Inferior parietal cortex (tissue), 1 donor: ENCODE results near the gene RNLS.

Experiments
- DNase-seq: peaks from one replicate; pipeline ENCODE4 v3.0.0-alpha.2; 2016; ENCODE audit errors: extremely low spot score

The RNLS gene

DNA sequence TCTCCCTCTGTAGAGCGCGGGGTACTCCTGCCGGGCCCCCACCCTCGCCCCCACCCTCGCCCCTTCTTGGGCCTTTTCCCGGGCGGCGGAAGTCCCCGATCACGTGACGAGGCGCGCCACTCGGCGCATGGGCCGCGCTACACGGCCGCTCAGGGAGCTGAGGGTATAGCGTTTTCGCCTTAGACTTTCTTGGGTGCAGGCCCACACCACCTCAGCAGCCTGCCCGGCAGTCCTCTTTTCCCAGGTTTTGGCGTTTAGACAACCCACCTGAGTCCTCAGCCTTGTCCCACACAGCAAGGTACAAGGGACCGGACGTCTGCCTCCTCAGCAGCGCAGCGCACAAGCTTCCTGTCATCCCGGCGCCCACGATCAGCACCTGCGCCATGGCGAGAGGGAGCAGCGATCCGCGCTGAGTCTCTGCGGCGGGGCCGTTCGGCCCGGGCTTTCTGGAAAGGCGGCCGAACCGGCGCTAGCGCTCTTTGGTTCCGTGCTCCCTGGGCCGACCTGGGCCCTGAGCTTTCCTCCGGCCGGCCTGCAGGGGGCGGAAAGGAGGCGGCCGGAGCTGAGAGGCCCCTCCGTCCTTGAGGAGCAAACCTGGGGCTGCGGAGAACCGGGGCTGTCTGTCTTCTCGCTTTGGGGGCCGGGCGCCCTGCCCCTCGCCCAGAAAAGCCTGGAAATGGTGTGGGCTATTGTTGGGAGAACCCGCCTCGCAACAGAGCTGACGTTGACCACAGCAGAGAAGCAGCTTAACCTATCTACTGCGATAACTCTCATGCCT, at the start of gene RNLS:
Gene RNLS (minus strand): TSS at position 513 of the 778 bp plus-strand sequence.
- peak; percentile 79 for DNase-seq

DNA sequence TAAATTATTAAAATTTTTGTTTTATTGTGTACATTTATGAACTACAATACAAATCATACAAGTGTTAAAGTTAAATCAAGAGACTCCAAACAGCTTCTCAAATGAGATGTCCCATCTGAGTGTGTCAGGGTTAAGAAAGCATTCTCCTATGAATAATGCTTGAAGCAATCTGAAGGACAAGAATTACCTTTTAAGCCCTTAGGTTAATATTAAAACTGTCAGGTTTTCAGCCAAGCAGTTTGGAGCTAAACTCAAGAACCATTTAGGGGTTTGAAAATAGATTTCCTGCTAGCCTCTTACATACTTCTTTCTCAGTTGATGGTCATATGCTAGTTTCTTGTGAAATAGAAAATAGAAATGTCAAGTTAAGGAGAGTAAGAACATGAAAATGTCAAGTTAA, 41.7 kb upstream of the RNLS start:
- DNase-seq: no peak

GRCh38 chr10:88623835-88624234, 40.7 kb upstream of the RNLS start:
- no peak for DNase-seq

DNA sequence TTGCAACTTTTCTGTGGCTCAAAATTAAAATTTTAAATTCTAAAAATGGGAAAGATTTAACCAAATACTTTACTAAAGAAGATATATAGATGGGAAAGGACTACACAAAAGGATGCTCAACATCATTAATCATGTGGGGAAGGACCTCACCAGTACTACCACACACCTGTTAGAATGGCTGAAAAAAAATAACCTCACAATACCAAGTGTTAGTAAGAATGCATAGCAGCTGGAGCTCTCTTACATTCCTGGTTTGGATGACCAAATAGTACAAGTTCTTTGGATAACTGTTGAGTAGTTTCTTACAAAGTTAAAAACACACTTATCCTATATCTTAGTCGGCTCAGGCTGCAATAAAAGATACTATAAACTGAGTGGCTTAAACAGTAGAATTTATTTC, 37.3 kb upstream of the RNLS start:
- DNase-seq: no peak

GRCh38 chr10:88618496-88618895, 35.4 kb upstream of the RNLS start:
- no peak for DNase-seq

- no peak for DNase-seq
Observed at GRCh38 chr10:88617772-88618300, 34.7 kb upstream of the RNLS start.

DNA sequence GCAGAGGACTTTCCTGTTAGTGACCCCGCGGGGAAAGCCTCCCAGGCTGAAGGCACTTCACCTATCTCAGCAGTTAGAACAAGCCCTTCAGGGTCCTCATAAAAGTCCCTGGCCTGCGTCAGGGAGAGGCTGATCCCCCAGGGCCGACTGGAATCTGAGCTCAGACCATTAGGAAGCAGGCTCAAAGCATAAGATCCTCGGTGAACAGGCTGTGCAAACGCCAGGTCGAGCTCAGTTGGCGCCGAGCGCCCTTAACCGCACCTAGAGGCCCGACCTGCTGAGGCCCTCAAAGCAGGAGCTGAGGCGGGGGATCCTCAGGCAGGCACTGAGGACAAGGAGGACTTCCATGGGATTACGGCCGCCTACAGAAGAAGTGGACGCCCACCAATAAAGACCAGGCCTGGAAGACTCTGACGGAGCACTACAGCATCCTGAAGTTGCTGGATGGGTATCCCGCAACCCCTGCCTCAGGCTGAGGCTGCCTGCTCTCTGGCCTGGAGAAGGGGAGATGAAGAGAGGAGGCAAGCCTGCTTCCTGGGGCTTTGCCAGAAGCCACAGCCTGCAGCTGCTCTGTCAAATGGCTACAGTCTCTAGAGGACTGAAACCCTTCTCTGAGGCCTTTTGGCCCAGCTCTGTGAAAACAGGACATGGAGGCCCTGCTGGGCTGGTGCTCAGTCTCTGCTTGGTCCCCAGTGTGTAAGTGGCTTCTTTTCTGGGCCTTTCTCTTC, 33.3 kb upstream of the RNLS start:
- no peak for DNase-seq

- no peak for DNase-seq
Observed at GRCh38 chr10:88608780-88609179, 25.7 kb upstream of the RNLS start.

DNA sequence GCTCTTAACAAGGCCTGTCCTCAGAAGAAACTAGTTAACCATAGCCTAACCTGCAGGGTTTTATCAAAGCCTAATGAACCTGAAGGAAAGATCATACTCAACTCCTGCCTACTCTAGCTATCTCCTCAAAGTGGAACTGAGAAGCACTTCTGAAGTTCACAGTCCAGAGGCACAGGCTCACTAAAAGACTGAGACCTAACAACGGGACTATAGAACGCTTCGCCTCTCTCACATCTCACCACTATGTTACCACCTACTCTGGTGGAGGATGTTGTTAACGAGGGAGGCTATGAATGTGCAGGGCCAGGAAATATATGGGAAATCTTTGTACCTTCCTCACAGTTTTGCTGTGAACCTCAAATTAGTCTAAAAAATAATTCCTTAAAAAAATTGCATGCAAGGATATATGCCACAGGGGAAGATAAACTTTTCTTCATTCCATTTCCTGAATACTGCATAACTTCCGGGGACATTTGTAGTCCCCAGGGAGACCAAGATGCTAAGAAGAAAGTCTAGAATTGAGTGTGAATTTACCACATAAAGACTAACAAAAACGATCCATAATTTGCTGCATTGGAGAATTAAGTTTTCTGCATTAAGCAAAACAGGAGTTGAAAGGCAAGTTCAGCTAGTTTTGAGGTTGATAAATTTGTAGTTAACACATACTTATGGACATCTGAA, 25.1 kb upstream of the RNLS start:
- no peak for DNase-seq

DNA sequence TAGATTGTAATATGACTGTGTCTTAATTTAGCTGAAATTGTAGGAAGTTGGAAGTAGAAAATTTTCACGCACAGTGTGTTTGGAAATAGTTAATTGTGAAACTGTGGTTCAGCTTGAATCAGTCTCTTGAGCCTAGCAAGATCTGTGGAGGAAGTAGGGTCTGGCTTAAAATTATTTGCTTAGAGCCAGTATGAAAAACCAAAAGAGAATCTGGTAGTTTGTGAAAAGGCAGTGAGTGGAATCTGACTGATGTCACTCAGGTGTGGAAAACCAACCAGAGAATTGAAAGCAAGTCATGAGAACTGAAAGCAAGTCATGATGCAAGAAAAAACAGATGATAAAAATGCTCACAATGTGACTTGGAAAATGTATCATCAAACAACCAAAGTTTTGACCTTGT, 14.9 kb upstream of the RNLS start:
- no peak for DNase-seq

GRCh38 chr10:88594482-88594881, 11.4 kb upstream of the RNLS start:
- DNase-seq: no peak

DNA sequence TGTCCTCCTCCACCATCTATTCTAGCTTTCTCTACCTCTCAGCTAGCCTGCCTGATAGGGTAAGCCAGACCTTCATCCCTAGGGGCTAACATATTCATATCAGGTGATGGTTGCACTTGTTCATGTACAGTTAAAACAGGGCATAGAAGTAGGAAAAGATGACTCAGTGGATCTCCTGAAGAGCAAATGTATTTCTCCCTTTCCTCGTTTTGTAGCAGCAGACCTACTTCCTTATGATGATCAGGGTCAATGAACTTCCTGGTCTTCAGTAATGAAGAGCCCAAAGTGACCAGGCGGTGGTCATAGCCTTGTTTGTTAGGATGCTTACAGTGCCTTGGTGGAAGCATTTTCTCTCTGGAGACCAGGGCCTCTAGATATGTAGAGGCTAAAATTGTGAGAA, 9.8 kb upstream of the RNLS start:
- DNase-seq: no peak

- no peak for DNase-seq
Observed at GRCh38 chr10:88592381-88592780, 9.3 kb upstream of the RNLS start.

DNA sequence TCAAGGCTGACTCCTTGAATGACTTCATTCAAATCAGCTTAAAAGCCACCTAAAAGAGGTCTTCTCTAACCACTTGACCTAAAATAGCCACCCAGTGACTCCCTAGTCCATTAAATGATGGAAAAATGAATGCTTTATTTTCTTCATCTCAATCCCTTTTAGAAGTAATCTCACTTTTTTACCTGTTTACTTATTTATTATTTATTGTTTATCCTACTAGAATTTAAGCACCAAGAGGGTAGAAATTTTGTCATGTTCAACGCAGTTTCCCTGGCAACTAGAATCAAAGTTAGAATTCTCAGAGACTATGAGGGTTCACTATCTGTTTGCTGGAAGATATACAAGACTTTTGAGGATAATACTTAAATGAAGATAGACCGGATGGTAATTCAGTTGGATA, 3.3 kb upstream of the RNLS start, which contains the start of gene LIPJ:
Gene LIPJ (plus strand): TSS at position 301 of the 400 bp plus-strand sequence. CDS start 3,926 bp downstream, outside the sequence.
- no peak for DNase-seq

DNA sequence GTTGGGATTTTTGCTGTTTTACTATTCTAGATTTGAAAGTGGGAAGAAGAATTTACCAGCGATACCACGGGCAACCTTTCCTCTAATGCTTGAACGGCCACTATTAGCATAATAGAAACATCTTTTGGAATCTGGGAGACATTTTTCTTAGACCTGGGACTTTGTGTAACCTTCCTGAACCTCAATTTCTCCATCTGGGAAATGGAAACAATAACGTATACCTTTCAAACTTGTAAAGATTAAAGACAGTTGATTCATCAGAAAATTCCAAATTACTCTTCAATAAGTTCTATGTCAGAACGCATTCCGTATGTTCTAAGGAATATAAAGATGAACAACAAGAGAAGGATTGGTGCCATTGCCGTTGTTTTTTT, 453 bp upstream of the RNLS start:
- no peak for DNase-seq

- peak; percentile 72 for DNase-seq
Observed at GRCh38 chr10:88582411-88582805, 710 bp downstream of the RNLS start.

DNA sequence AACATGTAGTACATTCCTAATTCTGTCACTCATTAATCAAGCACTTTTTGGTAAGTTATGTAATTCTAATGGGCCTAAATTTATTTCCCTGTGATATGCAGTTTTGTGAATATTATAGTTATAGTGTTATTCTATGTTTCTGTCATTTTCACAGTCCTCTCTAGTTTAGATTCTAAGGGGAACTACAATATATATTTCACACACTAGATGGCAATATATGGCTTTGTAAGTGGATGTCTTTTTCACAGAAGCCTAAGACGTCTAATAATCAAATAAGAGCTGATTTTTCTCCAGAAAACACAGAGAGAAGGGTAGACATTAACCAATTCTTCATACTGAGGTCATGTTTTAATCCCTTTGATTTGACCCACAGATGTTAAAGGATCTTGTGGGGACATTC, 18.0 kb downstream of the RNLS start:
- DNase-seq: peak; percentile 52

DNA sequence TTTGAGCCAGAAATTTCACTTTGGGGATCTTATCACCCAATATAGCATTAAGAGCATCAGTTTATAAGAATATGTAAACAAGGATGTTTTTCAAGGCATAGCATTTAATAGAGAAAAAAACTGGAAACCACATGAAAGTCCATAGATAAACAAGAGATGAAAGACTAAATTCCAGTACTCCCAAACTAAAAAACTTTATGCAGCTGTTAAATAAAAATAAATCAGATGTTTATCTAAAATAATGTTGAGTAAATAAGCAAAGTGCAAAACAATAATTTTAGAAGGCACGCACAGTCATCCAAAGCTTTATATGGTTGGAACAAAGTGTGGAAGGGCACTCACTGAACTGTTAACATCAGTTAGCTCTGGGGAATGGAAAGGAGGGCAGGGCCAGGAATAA, 21.0 kb downstream of the RNLS start:
- no peak for DNase-seq

DNA sequence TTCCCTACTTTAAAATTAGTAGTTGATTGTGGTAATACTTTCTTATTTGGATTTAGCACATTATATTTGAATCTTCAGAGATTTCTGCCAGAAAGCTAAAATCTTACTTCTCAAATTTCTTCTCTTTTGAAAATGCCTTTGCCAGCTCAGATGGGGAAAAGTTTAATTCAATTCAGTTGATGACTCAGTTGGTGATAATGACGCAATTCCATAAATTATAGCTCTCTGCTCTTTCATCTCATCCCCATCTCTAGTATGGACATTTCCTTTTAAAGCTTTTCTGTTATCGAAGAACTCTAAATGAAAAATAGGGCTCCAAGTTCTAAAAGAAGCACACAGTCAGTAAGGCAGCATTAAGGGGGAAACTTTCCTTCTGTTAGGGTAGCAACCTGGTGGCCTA, 25.5 kb downstream of the RNLS start:
- peak; percentile 22 for DNase-seq

GRCh38 chr10:88557256-88557655, 25.9 kb downstream of the RNLS start:
- DNase-seq: no peak

- no peak for DNase-seq
Observed at GRCh38 chr10:88555190-88555908, 27.8 kb downstream of the RNLS start.
